K562 (cell line): ENCODE results near the gene RABIF. TPM values are rescaled to one million over a fixed set of nuclear protein-coding genes. Genes with fewer than 3 reads are reported as not detected.

ENCODE experiments used
- E2F3 ChIP-seq: fragments of 250-450 bp; sonication (Bioruptor Pico); IDR thresholded peaks from 2 replicates; pipeline ENCODE4 v1.4.0; 2020; ENCODE audit warnings: mild to moderate bottlenecking
- FOXA1 ChIP-seq: fragments of 450-650 bp; IDR thresholded peaks from 2 replicates; pipeline ENCODE4 v1.6.1; 2016; ENCODE audit warnings: mild to moderate bottlenecking, borderline replicate concordance
- IFI16 ChIP-seq: fragments of 250-450 bp; sonication (Bioruptor Pico); IDR thresholded peaks from 2 replicates; pipeline ENCODE4 v2.1.2; 2022; ENCODE audit warnings: mild to moderate bottlenecking, inconsistent platforms
- ILK ChIP-seq: fragments of 450-650 bp; IDR thresholded peaks from 2 replicates; pipeline ENCODE4 v1.6.1; 2016; ENCODE audit warnings: missing genetic modification characterization, low read depth, mild to moderate bottlenecking, missing compliant biosample characterization, moderate library complexity, borderline replicate concordance
- JUND ChIP-seq, 2 experiments: IDR thresholded peaks; 2 replicates in 1 of 2; 3 replicates in 1 of 2; pipeline ENCODE4 v1.6.1; 2011; ENCODE audit warnings: borderline replicate concordance in 2 of 2, low read depth in 2 of 2, low read length in 2 of 2, improper control_type of control experiment in 1 of 2, missing biosample characterization in 1 of 2, missing genetic modification characterization in 1 of 2, missing genetic modification reagents in 1 of 2
- KLF13 ChIP-seq: fragments of 450-650 bp; IDR thresholded peaks from 2 replicates; pipeline ENCODE4 v1.6.1; 2016; ENCODE audit warnings: missing genetic modification characterization, low read depth, mild to moderate bottlenecking, missing compliant biosample characterization, moderate library complexity, borderline replicate concordance
- NCOA4 ChIP-seq: fragments of 450-650 bp; IDR thresholded peaks from 2 replicates; pipeline ENCODE4 v1.6.1; 2018; ENCODE audit warnings: mild to moderate bottlenecking; ENCODE audit not compliant: partially characterized antibody
- NFRKB ChIP-seq: fragments of 450-650 bp; IDR thresholded peaks from 2 replicates; pipeline ENCODE4 v1.6.1; 2016; ENCODE audit warnings: low read depth
- PML ChIP-seq: IDR thresholded peaks from 2 replicates; pipeline ENCODE4 v1.6.1; 2012; ENCODE audit warnings: low read length, inconsistent platforms
- POLR2AphosphoS5 ChIP-seq: IDR thresholded peaks from 2 replicates; pipeline ENCODE4 v1.6.1; 2011; ENCODE audit warnings: mild to moderate bottlenecking, low read depth, low read length, moderate library complexity; ENCODE audit not compliant: control insufficient read depth, insufficient read depth
- POLR3A ChIP-seq: IDR thresholded peaks from 2 replicates; pipeline ENCODE4 v1.6.1; 2011; ENCODE audit warnings: borderline replicate concordance, mild to moderate bottlenecking, moderate library complexity; ENCODE audit not compliant: insufficient read length, insufficient read depth; ENCODE audit errors: extremely low read depth
- RBM22 ChIP-seq: fragments of 200-400 bp; formaldehyde crosslinking; IDR thresholded peaks from 2 replicates; pipeline ENCODE4 v1.6.1; 2018; ENCODE audit warnings: low read length, low read depth; ENCODE audit not compliant: poor library complexity, severe bottlenecking
- RCOR1 ChIP-seq, 2 experiments: IDR thresholded peaks; 2 replicates each; pipeline ENCODE4 v1.6.1; 2012; ENCODE audit warnings: low read depth in 2 of 2, low read length in 2 of 2, borderline replicate concordance in 1 of 2, improper control_type of control experiment in 1 of 2
- SNIP1 ChIP-seq: fragments of 450-650 bp; IDR thresholded peaks from 2 replicates; pipeline ENCODE4 v1.7.1; 2017; ENCODE audit warnings: low read depth, mild to moderate bottlenecking
- SRSF9 ChIP-seq: fragments of 200-400 bp; formaldehyde crosslinking; IDR thresholded peaks from 2 replicates; pipeline ENCODE4 v1.6.1; 2017; ENCODE audit warnings: low read depth, low read length, borderline replicate concordance
- ZBTB17 ChIP-seq: fragments of 450-650 bp; formaldehyde crosslinking; IDR thresholded peaks from 2 replicates; pipeline ENCODE4 v1.4.0; 2020; ENCODE audit warnings: mild to moderate bottlenecking
- ZBTB40 ChIP-seq, 2 experiments: fragments of 450-650 bp in 1 of 2; sonication (generic) in 1 of 2; formaldehyde crosslinking in 1 of 2; IDR thresholded peaks; 2 replicates each; pipeline versions ENCODE4 v1.7.1 to v1.9.0; 2016 to 2022; ENCODE audit warnings: inconsistent platforms in 1 of 2, mild to moderate bottlenecking in 1 of 2, missing genetic modification reagents in 1 of 2
- polyA plus RNA-seq, 8 experiments: library from polyadenylated mRNA; depleted of rRNA in 4 of 8; stranded (reverse) in 5 of 8; unstranded in 3 of 8; fragments of >200 nt; fragmentation: Nextera tagmentation in 2 of 8; fragmentation: Illumina TruSeq in 1 of 8; extraction: Ambion mirVana in 2 of 8; extraction: Trizol in 1 of 8; gene quantifications; 2 replicates each; pipeline versions ENCODE4 v1.2.1 to v1.2.3, GENCODE V29; 2011 to 2014; ENCODE audit warnings: inconsistent platforms in 1 of 8, missing spikeins in 1 of 8
- total RNA-seq, 7 experiments: library from RNA; depleted of rRNA in 6 of 7; stranded (reverse); fragments of >200 nt in 6 of 7; fragmentation: Illumina TruSeq in 2 of 7; extraction: Trizol in 2 of 7; gene quantifications; 2 replicates each; pipeline versions ENCODE4 v1.2.1 to v1.2.3, GENCODE V29; 2011 to 2021; ENCODE audit warnings: low replicate concordance in 1 of 7

Gene RABIF
- total and polyA plus RNA-seq, 9 of the 15 experiments (the other 6 are each of a cell fraction or from before 2014, with no cell fraction given) = 7.4 to 20.1 (median 11.0) TPM

GRCh38 chr1:202926581-202927491 is 37.9 kb upstream of the RABIF start, which contains the start of gene KLHL12 (continued):
- TF ChIP-seq ZBTB40 (IDR thresholded peaks at IDR 0.05) (peak; percentile 58; the same call in 1 of the 2 replicates), ZBTB40 (CRISPR knock-in tag; IDR thresholded peaks at IDR 0.05) (no peak), IFI16 (CRISPR knock-in tag) (no peak), E2F3 (0 out of 2 replicates have a peak, but pooled peaks have one; percentile 18), RBM22 (no peak), POLR3A (no peak), PML (peak; percentile 82), JUND (IDR thresholded peaks at IDR 0.05; ENCODE audit: borderline replicate concordance, low read depth, low read length) (peak; percentile 89), JUND (tag; IDR thresholded peaks at IDR 0.05; ENCODE audit: borderline replicate concordance, low read depth, low read length) (peak; percentile 89; the same call in 2 of the 3 replicates), NFRKB (no peak; the same call in 1 of the 2 replicates), POLR2AphosphoS5 (peak; percentile 84), RCOR1 (IDR thresholded peaks at IDR 0.05; ENCODE audit: borderline replicate concordance in 1 of 2, low read depth in 2 of 2, low read length in 2 of 2) (peak; percentile 40 to 64; a peak in 2 of 4 replicates), FOXA1 (no peak), NCOA4 (no peak), SRSF9 (no peak), ILK (tag) (0 out of 2 replicates have a peak, but pooled peaks have one; percentile 41), SNIP1 (no peak), ZBTB17 (peak; percentile 80; the same call in 1 of the 2 replicates), KLF13 (tag) (peak; percentile 69; the same call in 1 of the 2 replicates)
